ENCODE measurements around the gene TEX10. TPM values are rescaled to one million over a fixed set of nuclear protein-coding genes. Genes with fewer than 3 reads are reported as not detected.

TEX10 gene
- total and polyA plus RNA-seq, 2 of the 13 experiments (the other 11 are each of a cell fraction or from before 2014, with no cell fraction given): 18.1 to 38.7 TPM

- ChIA-PET CTCF (ENCODE audit: low intra/inter-chr PET ratio, low total read pairs) (no interaction called here), POLR2A (no interaction called here)
- no peaks in the 10 kb centered on the region for H3K79me2 ChIP-seq (ENCODE audit: insufficient read depth, low read length)
- no peak overlapping the region for H3K4me3 ChIP-seq (replicated peaks in 1 of 3; ENCODE audit: insufficient read depth in 1 of 3, low read depth in 2 of 3, low read length in 3 of 3)
- H3K9ac ChIP-seq (ENCODE audit: insufficient read depth, low read depth, low read length): no peak overlapping the region
- no TSS peak for BruUV-seq (replicated peaks)
- DNase-seq (ENCODE audit: low spot score): no peak
- intact Hi-C loops (cut with micrococcal nuclease; ENCODE audit: unreplicated experiment): no loop called here
- in situ Hi-C loops (cut with HindIII; ENCODE audit: extremely low pct_ligation_motif_present, low pct_unique_long_range_greater_than_20kb): no loop called here
- peaks cover 34% of the 10 kb centered on the region for H3K4me1 ChIP-seq (ENCODE audit: insufficient read depth, low read length)
- H4K20me1 ChIP-seq (ENCODE audit: insufficient read depth, low read length): peaks cover 6% of the 10 kb centered on the region; the same call in 1 of the 2 replicates
- FAIRE-seq: no peak
- no peaks in the 10 kb centered on the region for H3K9me3 ChIP-seq (ENCODE audit: low read length)
- no peaks in the 10 kb centered on the region for H3K27me3 ChIP-seq (ENCODE audit: control insufficient read depth in 1 of 2, insufficient read depth in 2 of 2, low read length in 2 of 2)
- H2AFZ ChIP-seq (ENCODE audit: low read length): no peak overlapping the region
- ATAC-seq: no peak
- H3K36me3 ChIP-seq (replicated peaks in 1 of 2; ENCODE audit: control insufficient read depth in 1 of 2, insufficient read depth in 2 of 2, low read length in 2 of 2): peaks cover 20 to 80% of the 10 kb centered on the region in 2 experiments
- 100% methylated on average over 2 of the region's 6 CpGs for WGBS (ENCODE audit: low lambda C conversion rate)
- no peak overlapping the region for H3K27ac ChIP-seq (ENCODE audit: extremely low read length, insufficient read depth, low read length)
- H3K4me2 ChIP-seq (ENCODE audit: low read depth, low read length): no peak overlapping the region
- no peak for TF ChIP-seq SETDB1 (CRISPR knock-in tag; IDR thresholded peaks at IDR 0.05; ENCODE audit: borderline replicate concordance)
- TF ChIP-seq ARNTL (CRISPR knock-in tag; IDR thresholded peaks at IDR 0.05): no peak
- no peak for TF ChIP-seq ZSCAN30 (CRISPR knock-in tag; IDR thresholded peaks at IDR 0.05)
- TF ChIP-seq ZNF496 (CRISPR knock-in tag; IDR thresholded peaks at IDR 0.05; ENCODE audit: insufficient replicate concordance): no peak
- TF ChIP-seq ZNF446 (CRISPR knock-in tag; IDR thresholded peaks at IDR 0.05): no peak
- no peak for TF ChIP-seq SIX4 (CRISPR knock-in tag; IDR thresholded peaks at IDR 0.05)
- TF ChIP-seq TARDBP (CRISPR knock-in tag; IDR thresholded peaks at IDR 0.05): no peak
- no peak for TF ChIP-seq ZNF512B (CRISPR knock-in tag; IDR thresholded peaks at IDR 0.05; ENCODE audit: borderline replicate concordance)
- no peak for TF ChIP-seq NONO (IDR thresholded peaks at IDR 0.05)
- no peak for TF ChIP-seq NONO (CRISPR knock-in tag; conservative IDR thresholded peaks at IDR 0.05)
- no peak for TF ChIP-seq ZNF788 (CRISPR knock-in tag; IDR thresholded peaks at IDR 0.05; ENCODE audit: borderline replicate concordance)
- no peak for TF ChIP-seq ZNF7 (CRISPR knock-in tag; IDR thresholded peaks at IDR 0.05)
- TF ChIP-seq CENPBD1 (CRISPR knock-in tag; IDR thresholded peaks at IDR 0.05; ENCODE audit: borderline replicate concordance, low read depth): no peak
These were observed 57.9 kb downstream of the TEX10 start for GRCh38 chr9:100294806-100295205.
